ENCODE measurements around the gene PBXIP1.
"Not testable (repeated sequence)": the region's sequence is repeated elsewhere in the genome, so short reads cannot be mapped to it uniquely, and the experiment has no call there.

PBXIP1 gene

DNA sequence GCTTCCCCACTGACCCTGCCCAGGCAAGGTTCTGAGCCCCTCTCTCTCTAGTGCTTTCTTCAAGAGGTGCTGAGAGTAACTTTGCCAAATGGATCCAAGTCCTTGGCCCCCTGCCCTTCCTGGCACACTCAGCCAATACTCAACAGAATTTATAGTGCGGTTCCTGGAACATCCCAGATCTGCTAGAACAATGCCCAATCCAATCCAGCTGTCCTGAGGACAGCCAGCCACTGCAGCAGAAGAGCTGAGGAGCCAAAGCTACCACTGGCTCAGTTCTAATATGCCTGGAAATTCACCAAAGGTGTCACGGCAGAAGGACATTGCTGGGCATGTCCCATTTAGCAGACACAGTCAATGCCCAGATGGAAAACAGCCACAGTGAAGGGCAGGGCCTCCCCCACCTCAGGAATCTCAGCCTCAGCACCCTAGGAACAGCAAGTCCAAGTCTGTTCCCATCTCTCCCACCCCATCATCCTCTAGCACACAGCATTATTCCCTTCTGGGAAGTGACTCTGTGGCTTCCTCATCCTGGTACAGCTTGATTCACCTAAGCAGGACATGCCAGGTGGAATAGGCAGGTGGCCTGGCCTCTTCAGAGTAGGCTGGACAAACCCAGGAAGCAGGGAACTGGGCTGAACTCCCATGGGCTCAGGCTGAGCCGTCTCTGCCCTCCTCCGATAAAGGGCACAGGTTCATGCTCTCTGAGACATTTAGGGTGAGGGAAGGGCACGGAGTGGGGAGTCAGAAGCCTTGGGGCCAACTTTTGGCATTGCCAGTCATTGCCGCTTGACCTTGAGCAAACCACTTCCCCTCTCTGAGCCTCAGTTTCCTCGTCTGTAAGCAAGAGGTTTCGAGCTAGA is 44.0 kb downstream of the PBXIP1 start:
- FAIRE-seq, result no peak
- no peak for TF ChIP-seq POLR2A (IDR thresholded peaks at IDR 0.05; ENCODE audit: low read depth, low read length)
- no peak for TF ChIP-seq POLR2AphosphoS5 (IDR thresholded peaks at IDR 0.05; ENCODE audit: low read depth, low read length)
- TF ChIP-seq TAF1 (IDR thresholded peaks at IDR 0.05; ENCODE audit: borderline replicate concordance, low read depth, low read length), result no peak
- no peak for DNase-seq (ENCODE audit: insufficient read length)

DNA sequence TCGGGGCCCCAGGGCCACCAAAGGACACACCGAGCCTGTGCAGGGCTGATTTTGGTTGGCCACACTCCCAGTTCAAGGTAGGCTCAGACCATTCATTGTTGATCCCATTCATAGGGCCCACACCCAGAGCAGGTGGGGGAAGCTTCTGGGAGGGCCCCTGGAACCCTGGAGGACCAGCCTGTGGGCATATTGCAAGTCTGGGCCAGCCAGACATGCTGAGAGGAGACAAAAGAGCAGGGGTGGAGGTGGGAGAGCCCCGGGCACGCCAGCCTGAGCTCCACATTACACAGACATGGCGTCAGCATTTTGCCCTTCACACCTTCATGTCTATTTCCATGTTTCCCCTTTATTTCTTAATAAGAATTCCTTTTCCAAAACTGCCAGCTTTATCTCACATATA is 45.0 kb downstream of the PBXIP1 start:
- no peak for TF ChIP-seq POLR2AphosphoS5 (IDR thresholded peaks at IDR 0.05; ENCODE audit: low read depth, low read length)
- no peak for TF ChIP-seq POLR2A (IDR thresholded peaks at IDR 0.05; ENCODE audit: low read depth, low read length)
- TF ChIP-seq TAF1 (IDR thresholded peaks at IDR 0.05; ENCODE audit: borderline replicate concordance, low read depth, low read length), result no peak
- DNase-seq (ENCODE audit: insufficient read length) (no peak), FAIRE-seq (no peak)

DNA sequence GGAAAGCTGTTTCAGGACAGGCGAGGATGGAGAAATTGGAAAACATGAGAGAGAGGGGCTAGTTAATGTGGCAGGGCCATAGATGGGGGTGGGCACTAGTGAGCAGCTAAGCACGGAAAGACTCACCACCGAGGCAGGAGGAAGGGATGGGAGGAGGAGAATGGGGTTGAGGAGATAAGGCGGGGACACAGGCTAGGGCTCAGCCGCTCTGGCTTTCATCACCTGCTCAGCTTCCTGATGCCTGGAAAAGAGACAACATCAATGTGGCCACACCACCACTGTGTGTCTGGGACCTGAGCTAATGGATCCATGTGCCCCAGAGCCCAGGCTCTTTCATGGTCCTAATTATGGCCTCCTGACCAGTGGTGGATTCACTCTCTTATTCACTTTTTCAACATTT is 47.0 kb downstream of the PBXIP1 start:
- DNase-seq (ENCODE audit: insufficient read length) (no peak), FAIRE-seq (no peak)
- TF ChIP-seq POLR2AphosphoS5 (IDR thresholded peaks at IDR 0.05; ENCODE audit: low read depth, low read length) (no peak), TAF1 (IDR thresholded peaks at IDR 0.05; ENCODE audit: borderline replicate concordance, low read depth, low read length) (no peak), POLR2A (IDR thresholded peaks at IDR 0.05; ENCODE audit: low read depth, low read length) (no peak)

DNA sequence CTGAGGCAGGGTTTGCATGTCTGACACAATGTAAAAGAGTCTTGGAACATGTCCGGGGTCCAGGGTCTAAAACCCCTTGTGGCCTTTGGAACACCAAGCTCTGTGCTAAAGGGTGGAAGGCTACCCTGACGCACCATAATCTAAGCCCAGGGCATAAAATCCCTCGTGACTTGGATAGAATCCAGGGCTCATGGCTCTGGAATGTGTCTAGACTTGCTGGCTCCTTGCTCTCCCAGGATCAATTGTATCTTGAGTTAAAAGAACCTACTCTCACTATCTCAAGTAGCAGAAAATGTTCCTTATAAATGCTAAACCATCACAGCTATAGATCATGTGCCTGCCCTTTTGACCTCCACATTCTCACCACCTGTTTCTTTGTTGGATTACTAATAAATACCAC is 47.8 kb downstream of the PBXIP1 start:
- DNase-seq (ENCODE audit: insufficient read length); FAIRE-seq: not testable (repeated sequence)

DNA sequence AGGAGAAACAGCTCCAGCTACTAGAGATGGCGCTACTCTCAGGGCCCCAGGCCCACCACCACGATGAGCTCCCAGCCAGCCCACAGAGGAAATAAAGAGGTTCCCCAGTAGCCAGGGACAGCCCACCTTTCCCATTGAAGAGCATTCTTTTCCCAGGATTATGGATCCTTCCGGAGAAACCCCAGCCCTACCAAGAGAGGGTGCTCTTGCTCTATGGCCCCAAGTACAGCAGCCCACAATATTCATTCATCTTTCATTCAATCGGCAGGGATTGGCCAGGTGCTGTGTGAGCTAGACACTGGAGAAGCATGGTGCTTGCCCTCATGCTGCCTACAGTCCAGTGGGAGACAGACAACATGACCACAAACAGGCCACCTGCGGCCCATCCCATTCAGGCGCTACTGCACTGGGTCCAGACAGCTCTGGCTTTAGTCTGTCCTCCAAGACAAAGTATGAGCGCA is 49.2 kb downstream of the PBXIP1 start:
- DNase-seq (ENCODE audit: insufficient read length) (no peak), FAIRE-seq (no peak)
- TF ChIP-seq POLR2AphosphoS5 (IDR thresholded peaks at IDR 0.05; ENCODE audit: low read depth, low read length) (no peak), POLR2A (IDR thresholded peaks at IDR 0.05; ENCODE audit: low read depth, low read length) (no peak), TAF1 (IDR thresholded peaks at IDR 0.05; ENCODE audit: borderline replicate concordance, low read depth, low read length) (no peak)

DNA sequence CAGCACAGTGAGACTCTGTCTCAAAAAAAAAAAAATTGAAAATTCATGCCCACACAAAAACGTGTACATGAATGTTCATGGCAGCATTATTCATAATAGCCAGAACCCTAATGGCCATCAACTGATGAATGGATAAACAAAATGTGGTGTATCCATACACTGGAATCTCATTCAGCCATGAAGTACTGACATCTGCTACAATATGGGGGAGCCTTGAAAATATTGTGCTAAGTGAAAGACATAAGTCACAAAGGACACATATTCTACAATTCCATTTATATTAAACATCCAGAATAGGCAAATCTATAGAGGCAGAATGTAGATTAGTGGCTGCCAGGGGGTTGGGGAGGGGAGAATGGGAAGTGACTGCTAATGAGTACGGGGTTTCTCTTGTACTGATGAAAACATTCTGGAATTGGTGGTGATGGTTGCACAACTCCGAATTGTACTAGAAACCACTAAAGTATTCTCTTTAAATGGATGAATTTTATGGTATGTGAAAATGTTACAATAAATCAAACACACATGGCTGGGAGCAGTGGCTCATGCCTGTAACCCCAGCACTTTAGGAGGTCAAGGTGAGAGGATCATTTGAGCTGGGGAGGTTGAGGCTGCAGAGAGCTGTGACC is 52.8 kb downstream of the PBXIP1 start:
- FAIRE-seq (no peak), DNase-seq (ENCODE audit: insufficient read length) (no peak)
- TF ChIP-seq TAF1 (IDR thresholded peaks at IDR 0.05; ENCODE audit: borderline replicate concordance, low read depth, low read length) (no peak), POLR2A (IDR thresholded peaks at IDR 0.05; ENCODE audit: low read depth, low read length) (no peak), POLR2AphosphoS5 (IDR thresholded peaks at IDR 0.05; ENCODE audit: low read depth, low read length) (no peak)

DNA sequence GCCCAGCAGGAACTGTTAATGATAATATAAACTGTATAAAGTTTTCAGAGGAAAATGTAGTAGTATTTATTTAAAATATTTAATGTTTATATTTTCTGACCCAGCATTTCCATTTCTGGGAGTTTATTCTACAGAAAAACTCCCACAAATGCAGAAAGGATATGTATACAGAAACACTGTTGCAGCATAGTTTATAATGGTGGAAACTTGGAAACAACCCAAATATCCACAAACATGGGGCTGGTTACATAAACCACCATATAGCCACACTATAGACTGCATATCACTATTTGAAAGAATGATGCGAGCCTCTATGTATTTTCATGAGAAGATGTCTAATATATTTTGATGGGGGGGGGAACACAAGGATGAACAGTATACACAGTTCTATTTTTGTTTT is 54.3 kb downstream of the PBXIP1 start:
- FAIRE-seq (no peak), DNase-seq (ENCODE audit: insufficient read length) (no peak)
- TF ChIP-seq POLR2AphosphoS5 (IDR thresholded peaks at IDR 0.05; ENCODE audit: low read depth, low read length) (no peak), TAF1 (IDR thresholded peaks at IDR 0.05; ENCODE audit: borderline replicate concordance, low read depth, low read length) (no peak), POLR2A (IDR thresholded peaks at IDR 0.05; ENCODE audit: low read depth, low read length) (no peak)

DNA sequence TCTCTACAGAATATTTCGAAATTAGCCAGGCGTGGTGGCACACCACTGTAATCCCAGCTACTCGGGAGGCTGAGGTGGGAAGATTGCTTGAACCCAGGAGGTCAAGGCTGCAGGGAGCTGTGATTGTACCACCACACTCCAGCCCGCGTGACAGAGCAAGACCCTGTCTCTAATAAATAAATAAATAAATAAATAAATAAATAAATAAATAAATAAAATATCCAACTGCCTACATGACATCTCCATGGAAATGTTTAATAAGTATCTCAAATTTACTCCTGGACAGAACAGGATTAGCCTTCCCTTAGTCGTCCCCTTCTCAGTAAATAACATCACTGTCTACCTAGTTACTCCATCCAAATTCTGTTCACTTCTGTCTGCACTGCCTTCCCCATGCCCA is 56.9 kb downstream of the PBXIP1 start:
- DNase-seq (ENCODE audit: insufficient read length) (no peak), FAIRE-seq (no peak)
- TF ChIP-seq TAF1 (IDR thresholded peaks at IDR 0.05; ENCODE audit: borderline replicate concordance, low read depth, low read length), result no peak
- no peak for TF ChIP-seq POLR2AphosphoS5 (IDR thresholded peaks at IDR 0.05; ENCODE audit: low read depth, low read length)
- TF ChIP-seq POLR2A (IDR thresholded peaks at IDR 0.05; ENCODE audit: low read depth, low read length), result no peak

DNA sequence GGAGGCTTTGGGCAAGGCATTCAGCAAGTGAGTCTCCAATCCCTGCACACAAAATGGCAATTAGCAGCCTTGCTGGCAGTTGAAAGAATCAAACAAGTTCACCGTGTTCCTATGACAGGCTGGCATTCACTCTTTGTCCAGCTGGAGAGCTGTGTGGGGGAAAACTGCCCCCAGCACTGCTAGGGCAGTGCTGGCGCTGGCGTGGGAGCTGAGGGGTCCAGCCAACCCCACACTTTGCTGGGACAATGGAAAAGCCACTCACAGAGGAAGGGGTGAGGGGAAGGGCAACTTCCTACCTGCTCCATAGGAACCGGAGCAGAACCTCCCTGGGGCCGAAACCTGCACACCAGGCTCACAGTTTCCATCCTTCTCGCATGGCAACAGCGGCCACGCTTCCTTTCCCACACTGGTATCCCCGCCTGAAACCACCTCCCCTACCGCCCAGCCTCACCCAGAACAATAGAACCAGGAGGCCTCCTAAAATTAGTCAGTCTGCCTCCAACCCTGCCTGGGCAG is 59.1 kb downstream of the PBXIP1 start:
- FAIRE-seq, result no peak
- no peak for DNase-seq (ENCODE audit: insufficient read length)
- TF ChIP-seq POLR2A (IDR thresholded peaks at IDR 0.05; ENCODE audit: low read depth, low read length) (no peak), TAF1 (IDR thresholded peaks at IDR 0.05; ENCODE audit: borderline replicate concordance, low read depth, low read length) (no peak), POLR2AphosphoS5 (IDR thresholded peaks at IDR 0.05; ENCODE audit: low read depth, low read length) (no peak)

DNA sequence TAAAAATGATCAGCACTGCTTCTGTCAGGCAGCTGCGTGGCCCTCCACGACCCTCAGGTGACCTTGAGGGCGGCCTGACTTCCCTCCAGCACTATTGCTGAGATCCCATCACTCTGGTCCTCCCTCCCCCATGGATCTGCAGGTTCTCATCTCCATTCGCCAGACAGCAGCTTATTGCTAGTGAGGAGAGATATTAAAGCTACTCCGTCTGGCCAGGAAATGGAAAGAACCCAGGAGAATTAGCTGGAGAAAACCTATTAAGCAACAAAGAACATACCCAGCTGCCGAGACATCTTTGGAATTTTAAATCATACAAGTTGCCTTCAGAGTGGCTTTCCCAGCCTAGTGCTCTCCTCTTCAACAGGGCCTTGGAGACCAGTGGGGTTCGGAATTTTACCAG is 60.1 kb downstream of the PBXIP1 start:
- FAIRE-seq (no peak), DNase-seq (ENCODE audit: insufficient read length) (no peak)
- no peak for TF ChIP-seq TAF1 (IDR thresholded peaks at IDR 0.05; ENCODE audit: borderline replicate concordance, low read depth, low read length)
- no peak for TF ChIP-seq POLR2A (IDR thresholded peaks at IDR 0.05; ENCODE audit: low read depth, low read length)
- TF ChIP-seq POLR2AphosphoS5 (IDR thresholded peaks at IDR 0.05; ENCODE audit: low read depth, low read length), result no peak
